HFFc6 (cell line): ENCODE data around the gene SUPT20HL1. TPM values are rescaled to one million over a fixed set of nuclear protein-coding genes. Genes with fewer than 3 reads are reported as not detected.

ENCODE experiments used
- DNase-seq: peaks from one replicate; pipeline ENCODE4 v3.0.0-alpha.2; 2018
- H3K27ac Mint-ChIP-seq: 2 replicates; pipeline ENCODE4 v1.8.0; 2020; ENCODE audit warnings: mild to moderate bottlenecking, mixed read lengths
- H3K27me3 Mint-ChIP-seq: 2 replicates; pipeline ENCODE4 v1.8.0; 2021; ENCODE audit warnings: mild to moderate bottlenecking, moderate library complexity, mixed read lengths; ENCODE audit not compliant: insufficient read depth
- H3K36me3 Mint-ChIP-seq: 2 replicates; pipeline ENCODE4 v1.8.0; 2021; ENCODE audit warnings: low read depth, mixed read lengths
- H3K4me1 Mint-ChIP-seq: 2 replicates; pipeline ENCODE4 v1.8.0; 2020; ENCODE audit warnings: low read depth, mixed read lengths
- H3K4me3 Mint-ChIP-seq: 2 replicates; pipeline ENCODE4 v1.8.0; 2020; ENCODE audit warnings: mild to moderate bottlenecking, moderate library complexity, mixed read lengths
- H3K9me3 Mint-ChIP-seq: 2 replicates; pipeline ENCODE4 v1.8.0; 2020; ENCODE audit warnings: mild to moderate bottlenecking, mixed read lengths
- total RNA-seq, 6 experiments: library from RNA; stranded (reverse); fragmentation: NEBNext Ultra II Directional; extraction: Animal tissue kit (Norgen Biotek cat#: 25700); gene quantifications; 2 replicates in 1 of 6; 3 replicates in 5 of 6; pipeline ENCODE4 v1.2.3, GENCODE V29; 2021
- TF ChIP-seq, protein P1 (sequence below): fragments of 200-600 bp; sonication (generic); IDR thresholded peaks from 2 replicates; pipeline ENCODE4 v1.5.0; 2021; ENCODE audit warnings: antibody characterized with exemption, mild to moderate bottlenecking

Gene SUPT20HL1
- total RNA-seq, 6 experiments from 2014 or later = not detected

- Mint-ChIP-seq H3K27ac (no peak overlapping the region), H3K4me3 (no peak overlapping the region), H3K27me3 (no peaks in the 10 kb centered on the region)
Measured at GRCh38 chrX:24321741-24322395, 38.6 kb upstream of the SUPT20HL1 start.

GRCh38 chrX:24325231-24325630 is 35.2 kb upstream of the SUPT20HL1 start:
- Mint-ChIP-seq H3K36me3 (no peaks in the 10 kb centered on the region), H3K27ac (no peak overlapping the region)
- no peak for DNase-seq

More at GRCh38 chrX:24321741-24322395, 38.6 kb upstream of the SUPT20HL1 start:
- Mint-ChIP-seq H3K36me3 (no peaks in the 10 kb centered on the region), H3K9me3 (no peaks in the 10 kb centered on the region), H3K4me1 (peaks cover 6% of the 10 kb centered on the region)
- DNase-seq = no peak
- TF ChIP-seq, protein P1, sequence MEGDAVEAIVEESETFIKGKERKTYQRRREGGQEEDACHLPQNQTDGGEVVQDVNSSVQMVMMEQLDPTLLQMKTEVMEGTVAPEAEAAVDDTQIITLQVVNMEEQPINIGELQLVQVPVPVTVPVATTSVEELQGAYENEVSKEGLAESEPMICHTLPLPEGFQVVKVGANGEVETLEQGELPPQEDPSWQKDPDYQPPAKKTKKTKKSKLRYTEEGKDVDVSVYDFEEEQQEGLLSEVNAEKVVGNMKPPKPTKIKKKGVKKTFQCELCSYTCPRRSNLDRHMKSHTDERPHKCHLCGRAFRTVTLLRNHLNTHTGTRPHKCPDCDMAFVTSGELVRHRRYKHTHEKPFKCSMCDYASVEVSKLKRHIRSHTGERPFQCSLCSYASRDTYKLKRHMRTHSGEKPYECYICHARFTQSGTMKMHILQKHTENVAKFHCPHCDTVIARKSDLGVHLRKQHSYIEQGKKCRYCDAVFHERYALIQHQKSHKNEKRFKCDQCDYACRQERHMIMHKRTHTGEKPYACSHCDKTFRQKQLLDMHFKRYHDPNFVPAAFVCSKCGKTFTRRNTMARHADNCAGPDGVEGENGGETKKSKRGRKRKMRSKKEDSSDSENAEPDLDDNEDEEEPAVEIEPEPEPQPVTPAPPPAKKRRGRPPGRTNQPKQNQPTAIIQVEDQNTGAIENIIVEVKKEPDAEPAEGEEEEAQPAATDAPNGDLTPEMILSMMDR = no peak

GRCh38 chrX:24332878-24333277 is 27.6 kb upstream of the SUPT20HL1 start:
- Mint-ChIP-seq H3K9me3 (peaks cover 10% of the 10 kb centered on the region), H3K36me3 (no peaks in the 10 kb centered on the region; the same call in 1 of the 2 replicates), H3K27ac (no peak overlapping the region), H3K4me1 (peaks cover 20% of the 10 kb centered on the region), H3K4me3 (no peak overlapping the region), H3K27me3 (no peaks in the 10 kb centered on the region)
- TF ChIP-seq, protein P1 = no peak
- DNase-seq = no peak

More at GRCh38 chrX:24325231-24325630, 35.2 kb upstream of the SUPT20HL1 start:
- Mint-ChIP-seq H3K4me1 (no peaks in the 10 kb centered on the region), H3K4me3 (no peak overlapping the region), H3K9me3 (no peaks in the 10 kb centered on the region), H3K27me3 (no peaks in the 10 kb centered on the region)
- TF ChIP-seq, protein P1 = no peak

DNA sequence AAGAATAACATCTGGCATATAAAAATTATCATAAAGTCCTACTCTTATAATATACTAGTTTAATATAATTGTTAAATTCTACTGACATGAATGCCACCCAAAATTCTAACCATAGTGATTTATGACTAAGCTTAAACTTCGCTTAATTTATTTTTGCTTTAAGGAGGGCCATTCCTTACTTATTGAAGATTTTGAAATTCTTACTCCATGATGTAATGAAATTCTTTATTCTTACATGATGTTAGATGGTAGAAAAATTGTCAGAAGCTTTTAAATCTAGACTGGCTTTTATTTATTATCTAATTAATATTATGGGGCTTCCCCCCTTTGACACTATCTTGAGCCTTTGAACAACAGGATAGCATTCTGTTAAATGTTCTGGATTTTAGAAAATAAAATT is 27.1 kb upstream of the SUPT20HL1 start:
- H3K36me3 Mint-ChIP-seq = no peaks in the 10 kb centered on the region; the same call in 1 of the 2 replicates
- no peak for DNase-seq
- H3K4me3 Mint-ChIP-seq = no peak overlapping the region
- H3K27ac Mint-ChIP-seq = no peak overlapping the region
- TF ChIP-seq, protein P1 = no peak
- peaks cover 10% of the 10 kb centered on the region for H3K9me3 Mint-ChIP-seq
- peaks cover 20% of the 10 kb centered on the region for H3K4me1 Mint-ChIP-seq
- no peaks in the 10 kb centered on the region for H3K27me3 Mint-ChIP-seq

DNA sequence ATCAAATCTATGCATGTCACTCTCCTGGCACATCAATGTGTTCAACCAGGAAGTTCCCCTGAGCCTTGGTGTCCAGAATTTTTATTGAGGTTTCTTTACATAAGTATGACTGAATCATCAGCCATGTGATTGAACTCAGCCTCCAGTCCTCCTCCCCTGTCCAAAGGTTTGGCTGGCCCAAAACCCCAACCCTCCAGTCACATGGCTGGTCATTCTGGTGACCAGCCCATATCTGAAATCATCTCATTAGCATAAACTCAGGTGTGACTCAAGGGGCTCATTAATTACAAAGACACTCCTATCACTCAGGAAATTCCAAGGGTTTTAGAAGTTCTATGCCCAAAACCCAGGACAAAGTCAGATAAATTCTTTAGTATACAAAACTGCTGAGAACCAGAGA is 26.0 kb upstream of the SUPT20HL1 start:
- peaks cover 10% of the 10 kb centered on the region for H3K9me3 Mint-ChIP-seq
- H3K4me1 Mint-ChIP-seq = peaks cover 21% of the 10 kb centered on the region
- no peak overlapping the region for H3K4me3 Mint-ChIP-seq
- no peaks in the 10 kb centered on the region for H3K27me3 Mint-ChIP-seq
- DNase-seq = no peak
- TF ChIP-seq, protein P1 = no peak
- no peaks in the 10 kb centered on the region; the same call in 1 of the 2 replicates for H3K36me3 Mint-ChIP-seq
- H3K27ac Mint-ChIP-seq = peak overlapping the region; percentile 54
